Neuronal stem cell (in vitro differentiated cells): ENCODE results near the gene CHCHD3.

Experiments
- DNase-seq: peaks from one replicate; pipeline ENCODE4 v3.0.0-alpha.2; 2013; ENCODE audit warnings: low spot score
- H2AFZ ChIP-seq: one replicate; pipeline ENCODE4 v1.6.1; 2013; ENCODE audit warnings: mild to moderate bottlenecking, low read length, inconsistent platforms
- H2AK5ac ChIP-seq: 2 replicates; pipeline ENCODE4 v1.6.1; 2013; ENCODE audit warnings: low read depth, mild to moderate bottlenecking, inconsistent platforms, low read length, moderate library complexity, mixed read lengths
- H2BK120ac ChIP-seq: 2 replicates; pipeline ENCODE4 v1.6.1; 2013; ENCODE audit warnings: low read depth, mild to moderate bottlenecking, inconsistent platforms, low read length, moderate library complexity, mixed read lengths
- H2BK12ac ChIP-seq: one replicate; pipeline ENCODE4 v1.6.1; 2013; ENCODE audit warnings: low read length, inconsistent platforms
- H2BK15ac ChIP-seq: 2 replicates; pipeline ENCODE4 v1.6.1; 2013; ENCODE audit warnings: mild to moderate bottlenecking, low read length, inconsistent platforms, mixed read lengths
- H2BK5ac ChIP-seq: one replicate; pipeline ENCODE4 v1.6.1; 2013; ENCODE audit warnings: inconsistent platforms, mild to moderate bottlenecking, low read length, moderate library complexity
- H3K14ac ChIP-seq: one replicate; pipeline ENCODE4 v1.6.1; 2013; ENCODE audit warnings: low read length, inconsistent platforms
- H3K18ac ChIP-seq: 2 replicates; pipeline ENCODE4 v1.6.1; 2013; ENCODE audit warnings: low read length, inconsistent platforms
- H3K23ac ChIP-seq: 2 replicates; pipeline ENCODE4 v1.6.1; 2013; ENCODE audit warnings: low read depth, mild to moderate bottlenecking, mixed read lengths, low read length, inconsistent platforms; ENCODE audit not compliant: poor library complexity
- H3K27ac ChIP-seq: replicated peaks from 3 replicates; pipeline ENCODE4 v1.5.1; 2013; ENCODE audit warnings: low read length, inconsistent platforms
- H3K27me3 ChIP-seq, 3 experiments: 2 replicates each; pipeline ENCODE4 v1.6.1; 2013; ENCODE audit warnings: low read length in 3 of 3, mild to moderate bottlenecking in 2 of 3, inconsistent platforms in 1 of 3, low read depth in 1 of 3, mixed read lengths in 1 of 3, moderate library complexity in 1 of 3; ENCODE audit not compliant: control insufficient read depth in 3 of 3, insufficient read depth in 3 of 3
- H3K36me3 ChIP-seq, 2 donors: replicated peaks in 1 of 2; 2 replicates each; pipeline ENCODE4 v1.6.1; 2013; ENCODE audit warnings: low read length in 2 of 2; ENCODE audit not compliant: control insufficient read depth in 2 of 2, insufficient read depth in 2 of 2
- H3K4ac ChIP-seq: 2 replicates; pipeline ENCODE4 v1.6.1; 2013; ENCODE audit warnings: inconsistent platforms, mild to moderate bottlenecking, low read length, moderate library complexity
- H3K4me1 ChIP-seq, 2 donors: 1 replicate in 1 of 2; 2 replicates in 1 of 2; pipeline ENCODE4 v1.6.1; 2013; ENCODE audit warnings: low read length in 2 of 2, low read depth in 1 of 2; ENCODE audit not compliant: control insufficient read depth in 2 of 2, insufficient read depth in 1 of 2
- H3K4me2 ChIP-seq: one replicate; pipeline ENCODE4 v1.6.1; 2013; ENCODE audit warnings: mild to moderate bottlenecking, low read length, inconsistent platforms; ENCODE audit not compliant: insufficient read depth, poor library complexity, severe bottlenecking
- H3K4me3 ChIP-seq, 2 donors: 2 replicates each; pipeline ENCODE4 v1.5.1; 2013; ENCODE audit warnings: low read length in 2 of 2, mild to moderate bottlenecking in 2 of 2, inconsistent platforms in 1 of 2, moderate library complexity in 1 of 2
- H3K79me1 ChIP-seq: one replicate; pipeline ENCODE4 v1.6.1; 2013; ENCODE audit warnings: low read depth, mild to moderate bottlenecking, inconsistent platforms, low read length, moderate library complexity
- H3K9ac ChIP-seq: one replicate; pipeline ENCODE4 v1.6.1; 2013; ENCODE audit warnings: mild to moderate bottlenecking, low read depth, low read length, inconsistent platforms; ENCODE audit not compliant: poor library complexity
- H3K9me3 ChIP-seq, 2 donors: replicated peaks in 1 of 2; 2 replicates each; pipeline versions ENCODE3 to v1.6.1; 2013; ENCODE audit warnings: low read length in 2 of 2, mild to moderate bottlenecking in 2 of 2, inconsistent platforms in 1 of 2, low read depth in 1 of 2, mixed read lengths in 1 of 2, moderate library complexity in 1 of 2; ENCODE audit not compliant: control insufficient read depth in 2 of 2, insufficient read depth in 1 of 2
- H4K8ac ChIP-seq: one replicate; pipeline ENCODE4 v1.6.1; 2013; ENCODE audit warnings: low read depth, mild to moderate bottlenecking, inconsistent platforms, low read length, moderate library complexity
- H4K91ac ChIP-seq: one replicate; pipeline ENCODE4 v1.6.1; 2013; ENCODE audit warnings: low read length, low read depth, mild to moderate bottlenecking, inconsistent platforms; ENCODE audit not compliant: poor library complexity
- WGBS, 2 donors: extraction: QIAGEN DNeasy Blood & Tissue Kit; methylation state at CpG; one replicate each; pipeline ENCODE4 v1.1.7; 2013; ENCODE audit warnings: missing lambda C conversion rate in 2 of 2, mixed read lengths in 1 of 2; ENCODE audit not compliant: insufficient read length in 2 of 2, insufficient replicate concordance in 1 of 2; ENCODE audit errors: extremely low coverage in 2 of 2; 5-methylcytosine and 5-hydroxymethylcytosine counted together

CHCHD3 gene

GRCh38 chr7:132790104-132790503 lies 291.8 kb downstream of the CHCHD3 start:
- Histone ChIP-seq H2AK5ac (no peak overlapping the region), H2AFZ (no peak overlapping the region), H3K14ac (no peak overlapping the region), H2BK5ac (no peak overlapping the region), H3K23ac (no peak overlapping the region), H3K4ac (no peak overlapping the region), H3K27me3 (no peaks in the 10 kb centered on the region), H4K8ac (no peak overlapping the region), H2BK15ac (no peak overlapping the region), H3K4me3 (no peak overlapping the region), H3K36me3 (peaks cover 0 to 37% of the 10 kb centered on the region in 2 donors), H2BK12ac (no peak overlapping the region), H4K91ac (no peak overlapping the region), H3K4me1 (peaks cover 0 to 6% of the 10 kb centered on the region in 2 donors), H3K4me2 (no peak overlapping the region), H3K18ac (no peak overlapping the region), H3K79me1 (no peaks in the 10 kb centered on the region), H3K27ac (no peak overlapping the region), H3K9me3 (peaks cover 2 to 10% of the 10 kb centered on the region in 2 donors), H3K9ac (no peak overlapping the region), H2BK120ac (no peak overlapping the region)
- WGBS, 2 donors = no CpG with 5 or more reads among the region's 2 CpGs
- no peak for DNase-seq

GRCh38 chr7:132789281-132789680 lies 292.6 kb downstream of the CHCHD3 start:
- Histone ChIP-seq H3K9ac (no peak overlapping the region), H4K91ac (no peak overlapping the region), H3K4me1 (peaks cover 0 to 6% of the 10 kb centered on the region in 2 donors), H3K18ac (no peak overlapping the region), H2BK5ac (no peak overlapping the region), H3K27ac (no peak overlapping the region), H3K4ac (no peak overlapping the region), H3K9me3 (peaks cover 2 to 10% of the 10 kb centered on the region in 2 donors), H3K23ac (no peak overlapping the region), H2BK120ac (no peak overlapping the region), H3K36me3 (peaks cover 0 to 40% of the 10 kb centered on the region in 2 donors), H3K4me2 (no peak overlapping the region), H3K4me3 (no peak overlapping the region), H3K14ac (no peak overlapping the region), H2BK15ac (no peak overlapping the region), H3K79me1 (no peaks in the 10 kb centered on the region), H2AFZ (no peak overlapping the region), H2BK12ac (no peak overlapping the region), H2AK5ac (no peak overlapping the region), H3K27me3 (no peaks in the 10 kb centered on the region), H4K8ac (no peak overlapping the region)
- DNase-seq = no peak
- no CpG with 5 or more reads among the region's 6 CpGs for WGBS, 2 donors

GRCh38 chr7:132785870-132786269 lies 296.0 kb downstream of the CHCHD3 start:
- Histone ChIP-seq H3K14ac (no peak overlapping the region), H3K4me2 (no peak overlapping the region), H3K27me3 (no peaks in the 10 kb centered on the region), H3K27ac (no peak overlapping the region), H3K4ac (no peak overlapping the region), H2BK15ac (no peak overlapping the region), H3K4me1 (no peaks in the 10 kb centered on the region), H3K79me1 (no peaks in the 10 kb centered on the region), H3K9me3 (peaks cover 2 to 10% of the 10 kb centered on the region in 2 donors), H3K23ac (no peak overlapping the region), H3K4me3 (no peak overlapping the region), H2BK5ac (no peak overlapping the region), H4K8ac (no peak overlapping the region), H2AK5ac (no peak overlapping the region), H2BK120ac (no peak overlapping the region), H3K9ac (no peak overlapping the region), H3K18ac (no peak overlapping the region), H2BK12ac (no peak overlapping the region), H2AFZ (no peak overlapping the region), H3K36me3 (peaks cover 0 to 34% of the 10 kb centered on the region in 2 donors), H4K91ac (no peak overlapping the region)
- no peak for DNase-seq
- no CpG with 5 or more reads among the region's 6 CpGs for WGBS, 2 donors

GRCh38 chr7:132784406-132784805 lies 297.5 kb downstream of the CHCHD3 start:
- no peak overlapping the region for H2BK120ac ChIP-seq

More at GRCh38 chr7:132784406-132784805, 297.5 kb downstream of the CHCHD3 start:
- H3K4me3 ChIP-seq = no peak overlapping the region
- H3K4me2 ChIP-seq = no peak overlapping the region
- no peak overlapping the region for H3K18ac ChIP-seq
- H3K27me3 ChIP-seq = no peaks in the 10 kb centered on the region
- H3K4me1 ChIP-seq = peaks cover under 1 to 1% of the 10 kb centered on the region in 2 donors
- no peak overlapping the region for H3K14ac ChIP-seq
- no peak overlapping the region for H3K27ac ChIP-seq
- no peak overlapping the region for H3K23ac ChIP-seq
- no peak overlapping the region for H3K9ac ChIP-seq
- H3K36me3 ChIP-seq = peaks cover 0 to 34% of the 10 kb centered on the region in 2 donors
- H2BK5ac ChIP-seq = no peak overlapping the region
- no peak overlapping the region for H4K91ac ChIP-seq
- H2BK12ac ChIP-seq = no peak overlapping the region
- no CpG with 5 or more reads among the region's 4 CpGs for WGBS, 2 donors
- no peak overlapping the region for H3K4ac ChIP-seq
- H2AFZ ChIP-seq = no peak overlapping the region
- H3K9me3 ChIP-seq = peaks cover 2 to 10% of the 10 kb centered on the region in 2 donors
- DNase-seq = no peak
- no peaks in the 10 kb centered on the region for H3K79me1 ChIP-seq
- H2AK5ac ChIP-seq = no peak overlapping the region
- no peak overlapping the region for H2BK15ac ChIP-seq
- H4K8ac ChIP-seq = no peak overlapping the region
